T follicular helper cell (primary cell): ENCODE results near the gene STAC.
"Not testable (repeated sequence)": the region's sequence is repeated elsewhere in the genome, so short reads cannot be mapped to it uniquely, and the experiment has no call there.

Source experiments
- DNase-seq: peaks from one replicate; pipeline ENCODE4 v3.0.0-alpha.2; 2020; ENCODE audit warnings: low read depth

STAC gene

DNA sequence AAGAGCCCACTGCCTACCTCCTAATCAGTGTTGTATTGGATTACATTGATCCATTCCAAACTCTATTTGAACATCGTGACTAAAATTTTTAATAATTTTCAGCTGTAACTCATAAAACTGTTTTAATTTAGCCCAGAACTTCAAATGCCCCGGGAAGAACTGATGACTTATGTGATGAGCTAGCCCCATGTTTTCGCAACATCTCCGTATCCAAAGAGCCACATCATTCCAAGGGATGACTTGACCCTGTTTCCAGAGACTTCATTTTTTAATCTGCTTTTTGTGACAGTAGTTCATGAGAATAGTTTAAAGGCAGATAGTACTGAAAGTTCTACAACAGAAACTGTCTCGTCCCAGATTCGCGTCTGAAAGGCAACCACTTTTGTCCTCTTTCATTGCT lies 97.4 kb downstream of the STAC start:
- DNase-seq, result no peak

- DNase-seq, result no peak
Observed at GRCh38 chr3:36480911-36481648, 100.8 kb downstream of the STAC start.

DNA sequence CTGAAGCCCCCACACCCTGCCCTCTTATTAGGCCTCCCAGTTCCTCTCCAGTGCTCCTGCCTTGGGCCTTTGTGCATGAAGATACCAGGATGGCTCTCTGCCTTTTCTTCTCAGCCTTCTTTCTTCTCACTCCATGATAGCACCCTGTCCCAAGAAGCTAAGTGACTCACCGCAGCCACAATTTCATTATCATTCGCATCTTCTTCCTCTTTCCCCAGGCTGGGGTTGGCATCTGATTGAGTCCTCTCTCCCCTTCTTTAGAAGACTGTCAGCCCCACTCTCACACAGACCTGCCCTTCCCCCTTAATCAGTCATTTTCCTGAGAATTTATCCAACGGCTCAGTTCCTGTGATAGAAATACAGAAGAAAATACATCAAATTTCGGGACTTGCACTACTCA lies 102.0 kb downstream of the STAC start:
- DNase-seq, result no peak

- DNase-seq, result no peak
Observed at GRCh38 chr3:36482880-36483279, 102.6 kb downstream of the STAC start.

DNA sequence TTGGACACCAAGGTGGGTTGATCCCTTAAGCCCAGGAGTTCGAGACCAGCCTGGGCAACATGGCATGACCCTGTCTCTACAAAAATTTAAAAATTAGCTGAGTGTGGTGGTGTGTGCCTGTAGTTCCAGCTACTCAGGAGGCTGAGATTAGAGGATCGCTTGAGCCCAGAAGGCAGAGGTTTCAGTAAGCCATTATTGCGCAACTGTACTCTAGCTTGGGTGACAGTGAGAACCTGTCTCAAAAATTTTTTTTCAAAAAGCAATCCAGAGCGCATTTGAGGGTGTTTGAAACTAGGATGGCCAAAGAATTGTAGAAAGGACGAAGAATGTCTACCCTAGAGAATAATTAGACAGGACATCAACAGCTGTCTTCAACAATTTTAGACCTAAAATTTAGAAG lies 103.4 kb downstream of the STAC start:
- no peak for DNase-seq

DNA sequence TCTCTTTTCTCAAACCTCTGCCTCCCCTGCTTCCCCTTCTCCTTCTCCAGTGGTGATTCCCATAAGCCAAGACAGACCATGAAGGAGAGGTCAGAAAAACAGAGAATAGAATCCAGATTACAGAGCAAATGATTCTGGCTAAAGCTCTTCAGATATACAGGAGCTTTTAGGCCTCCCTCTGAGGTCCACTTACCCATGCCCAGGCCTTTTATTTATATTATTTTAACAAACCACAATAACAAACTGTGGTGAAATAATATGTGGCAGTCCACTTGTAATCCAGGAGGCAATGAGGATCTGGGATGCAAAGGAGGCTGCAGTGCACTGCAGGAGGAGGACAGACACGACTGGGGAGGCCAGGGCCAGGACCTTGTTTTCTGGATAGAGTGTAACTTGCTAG lies 104.1 kb downstream of the STAC start:
- DNase-seq, result no peak

- no peak for DNase-seq
Observed at GRCh38 chr3:36486009-36486795, 105.9 kb downstream of the STAC start.

GRCh38 chr3:36487616-36488015 lies 107.3 kb downstream of the STAC start:
- DNase-seq, result no peak

DNA sequence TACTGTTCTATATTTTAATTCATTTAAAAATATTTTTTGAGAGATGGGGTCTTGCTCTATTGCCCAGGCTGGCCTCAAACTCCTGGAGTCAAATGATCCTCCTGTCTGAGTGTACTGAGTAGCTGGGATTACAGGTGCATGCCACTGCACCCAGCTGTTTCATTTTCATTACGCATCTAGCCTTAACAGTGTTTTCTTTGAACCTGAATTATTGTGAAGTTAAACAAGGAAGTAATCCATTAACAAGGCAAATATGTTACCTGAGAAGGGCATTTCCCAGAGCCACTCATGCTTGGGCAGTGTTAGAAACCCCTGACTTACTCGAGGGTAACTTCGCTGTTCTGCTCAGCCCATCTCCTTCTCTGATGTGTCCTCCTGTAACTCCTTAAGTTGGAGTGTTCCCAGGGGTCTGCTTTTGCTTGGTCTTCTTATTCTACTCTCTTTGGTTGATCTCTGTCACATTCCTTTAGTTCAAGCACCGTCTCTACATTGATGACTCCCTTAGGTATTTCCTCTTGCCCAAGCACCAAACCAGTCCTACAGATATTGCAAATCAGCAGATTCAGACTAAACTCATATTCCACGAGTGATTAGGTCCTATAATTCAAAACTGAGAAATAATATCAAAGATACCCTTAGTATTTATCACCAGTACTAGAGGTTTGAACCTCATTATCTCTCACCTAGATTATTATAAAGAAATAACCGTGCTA lies 107.9 kb downstream of the STAC start:
- no peak for DNase-seq

DNA sequence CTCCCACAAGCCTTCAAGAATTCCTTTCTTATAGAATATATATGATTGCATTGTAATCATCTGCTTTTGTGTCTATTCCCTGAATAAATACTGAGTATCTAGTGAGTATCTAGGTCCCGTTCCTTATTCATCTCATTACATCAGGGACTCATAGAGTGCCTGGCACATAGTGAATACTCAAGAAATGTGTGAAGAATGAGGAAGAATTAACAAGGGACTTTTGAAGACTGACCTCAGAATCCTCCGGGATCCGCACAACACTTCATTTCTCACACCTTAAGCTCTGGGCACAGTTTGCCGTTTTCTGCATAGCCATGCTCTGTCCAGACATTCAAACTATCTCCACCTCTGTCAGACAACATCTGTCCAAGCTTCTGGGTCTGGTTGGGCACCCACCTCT lies 108.8 kb downstream of the STAC start:
- no peak for DNase-seq

- DNase-seq, result no peak
Observed at GRCh38 chr3:36489679-36490425, 109.5 kb downstream of the STAC start.

GRCh38 chr3:36493051-36493450 lies 112.7 kb downstream of the STAC start:
- DNase-seq, result no peak

- DNase-seq, result no peak
Observed at GRCh38 chr3:36494461-36495109, 114.3 kb downstream of the STAC start.

DNA sequence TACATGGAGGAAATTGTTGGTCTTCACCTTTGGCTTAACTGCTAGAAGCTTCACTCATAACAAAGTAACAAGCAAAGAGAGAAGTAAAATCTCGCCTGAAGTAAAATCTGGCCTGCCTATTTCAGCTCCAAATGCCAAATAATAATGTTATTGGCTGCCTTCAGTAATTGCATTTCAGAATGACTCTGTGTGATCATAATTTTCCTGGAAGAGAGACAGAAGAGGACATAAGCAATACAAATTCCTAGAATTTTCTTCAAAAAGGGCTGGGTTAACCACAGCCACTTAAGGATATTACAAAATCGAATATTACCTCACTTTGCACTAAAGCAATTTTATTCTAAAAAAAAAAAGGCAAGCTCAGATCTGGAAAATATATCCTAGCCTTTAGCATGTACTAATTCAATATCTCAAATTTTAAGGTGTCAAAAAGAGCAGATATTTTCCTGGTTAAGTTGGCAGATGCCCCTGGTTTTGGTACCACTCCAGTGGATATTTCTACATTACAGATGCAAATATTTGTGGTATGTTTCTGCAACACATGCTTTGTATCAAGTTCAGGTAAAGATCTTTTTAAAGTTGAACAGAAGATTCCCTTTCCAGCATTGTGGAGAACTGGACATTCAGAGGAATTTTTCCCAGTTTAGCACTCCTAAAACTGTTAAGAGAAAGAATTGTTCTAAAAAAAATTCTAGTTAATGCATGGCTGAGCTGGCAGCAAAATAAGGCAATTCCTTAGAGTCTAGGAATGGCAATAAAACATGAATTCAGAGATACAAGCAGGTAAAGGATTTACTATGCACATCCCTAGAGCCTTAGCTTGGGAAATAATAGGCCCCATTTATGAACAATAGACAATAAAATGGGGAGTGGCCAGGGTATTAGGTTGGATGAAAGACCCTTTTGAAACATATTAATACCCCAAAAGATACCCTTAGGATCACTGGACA lies 116.7 kb downstream of the STAC start:
- DNase-seq, result no peak

DNA sequence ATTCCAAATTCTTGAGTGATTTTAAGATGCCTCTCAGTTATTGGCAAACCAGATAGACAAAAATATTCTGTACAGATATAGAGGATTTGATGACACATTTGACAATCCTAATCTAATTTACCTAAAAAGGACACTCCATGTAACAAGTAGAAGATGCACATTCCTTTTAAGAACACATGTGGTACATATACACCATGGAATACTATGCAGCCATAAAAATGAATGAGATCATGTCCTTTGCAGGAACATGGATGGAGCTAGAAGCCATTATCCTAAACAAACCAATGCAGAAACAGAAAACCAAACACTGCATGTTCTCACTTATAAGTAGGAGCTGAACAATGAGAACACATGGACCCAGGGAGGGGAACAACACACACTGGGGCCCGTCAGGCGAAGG lies 119.7 kb downstream of the STAC start:
- DNase-seq, result not testable (repeated sequence)

- DNase-seq, result no peak
Observed at GRCh38 chr3:36501616-36502015, 121.3 kb downstream of the STAC start.

- no peak for DNase-seq
Observed at GRCh38 chr3:36505393-36505792, 125.1 kb downstream of the STAC start.

DNA sequence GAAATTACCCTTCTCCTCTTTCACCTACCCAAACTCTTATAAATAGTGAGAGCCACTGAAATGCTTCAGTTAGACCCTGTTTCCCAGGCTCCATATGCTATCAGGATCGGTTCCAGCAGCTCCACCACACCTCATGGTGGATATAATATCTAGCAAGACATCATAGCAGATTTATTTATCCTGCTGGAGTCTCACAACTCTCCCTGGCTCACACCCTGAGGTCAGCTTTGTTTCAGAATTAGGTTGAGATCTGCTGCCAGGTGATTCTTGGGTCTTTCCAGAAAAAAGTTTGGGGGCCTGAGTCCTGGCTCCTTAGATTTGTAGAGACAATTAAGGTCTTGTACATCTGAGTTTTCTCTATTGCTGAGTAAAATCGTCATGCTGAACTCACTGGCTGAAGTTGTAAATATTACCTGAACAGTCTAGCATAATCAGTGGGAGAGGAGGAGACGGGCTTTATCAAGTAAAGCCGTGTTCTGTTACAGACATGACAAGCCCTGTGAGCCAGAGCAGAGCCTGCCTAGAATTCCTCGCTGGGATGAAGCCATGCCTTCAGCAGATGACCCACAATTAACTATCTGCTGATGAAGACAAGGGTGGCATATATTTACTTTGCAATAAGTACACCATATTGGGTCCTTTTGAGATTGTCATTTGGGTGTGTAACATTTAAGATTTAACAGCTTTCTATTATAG lies 131.6 kb downstream of the STAC start:
- no peak for DNase-seq

DNA sequence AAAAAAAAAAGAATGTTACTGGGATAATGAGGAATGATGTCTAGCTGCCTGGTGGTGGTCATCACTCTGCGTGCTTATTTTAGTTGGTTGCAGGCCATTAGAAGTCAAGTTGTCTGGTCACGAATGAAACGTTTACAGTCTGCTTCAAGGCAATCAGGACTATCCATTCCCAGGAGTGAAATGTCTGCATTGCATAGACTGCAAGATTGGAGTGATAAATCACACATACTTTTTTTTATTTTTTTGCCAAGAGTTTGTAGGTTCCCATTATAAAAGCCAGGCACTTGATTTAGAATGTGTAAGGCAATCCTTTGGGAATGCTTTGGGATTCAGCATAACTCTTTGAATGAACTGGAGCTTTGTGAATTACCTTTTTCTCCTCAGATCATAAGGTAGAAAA lies 132.3 kb downstream of the STAC start:
- DNase-seq, result no peak

GRCh38 chr3:36514171-36514570 lies 133.9 kb downstream of the STAC start:
- no peak for DNase-seq
